Effector memory CD4-positive, alpha-beta T cell (primary cell): Measurements from ENCODE around the gene CRTAC1.

ENCODE experiments used
- DNase-seq, 3 donors: peaks; one replicate each; pipeline ENCODE4 v3.0.0-alpha.2; 2020
- H3K27ac ChIP-seq: 2 replicates; pipeline ENCODE4 v1.7.0; 2013; ENCODE audit warnings: mild to moderate bottlenecking, low read length, moderate library complexity; ENCODE audit not compliant: insufficient read depth, poor library complexity, severe bottlenecking
- H3K27me3 ChIP-seq: replicated peaks from 2 replicates; pipeline ENCODE4 v1.7.0; 2013; ENCODE audit warnings: mild to moderate bottlenecking, low read length; ENCODE audit not compliant: insufficient read depth, control insufficient read depth, poor library complexity, severe bottlenecking
- H3K36me3 ChIP-seq: 2 replicates; pipeline ENCODE4 v1.7.0; 2013; ENCODE audit warnings: mild to moderate bottlenecking, low read length, moderate library complexity; ENCODE audit not compliant: control insufficient read depth, insufficient read depth
- H3K4me1 ChIP-seq: 2 replicates; pipeline ENCODE4 v1.7.0; 2013; ENCODE audit warnings: low read length, mild to moderate bottlenecking; ENCODE audit not compliant: control insufficient read depth, insufficient read depth, poor library complexity, severe bottlenecking
- H3K4me3 ChIP-seq: 2 replicates; pipeline ENCODE4 v1.7.0; 2013; ENCODE audit warnings: low read length, low read depth, mild to moderate bottlenecking; ENCODE audit not compliant: insufficient read depth, poor library complexity, severe bottlenecking
- H3K9me3 ChIP-seq: 2 replicates; pipeline ENCODE4 v1.7.0; 2013; ENCODE audit warnings: mild to moderate bottlenecking, low read length, moderate library complexity; ENCODE audit not compliant: control insufficient read depth

CRTAC1 gene

GRCh38 chr10:97820096-97820704 is 210.2 kb downstream of the CRTAC1 start:
- DNase-seq = no peak
- H3K9me3 ChIP-seq = no peaks in the 10 kb centered on the region
- H3K4me3 ChIP-seq = no peak overlapping the region
- no peaks in the 10 kb centered on the region for H3K36me3 ChIP-seq
- H3K4me1 ChIP-seq = no peaks in the 10 kb centered on the region
- no peaks in the 10 kb centered on the region for H3K27me3 ChIP-seq
- no peak overlapping the region for H3K27ac ChIP-seq

- no peaks in the 10 kb centered on the region for H3K27me3 ChIP-seq
- no peak overlapping the region for H3K4me3 ChIP-seq
- no peak for DNase-seq
- no peaks in the 10 kb centered on the region for H3K36me3 ChIP-seq
- H3K4me1 ChIP-seq = no peaks in the 10 kb centered on the region
- H3K9me3 ChIP-seq = no peaks in the 10 kb centered on the region
- no peak overlapping the region for H3K27ac ChIP-seq
Observed at GRCh38 chr10:97818572-97818971, 211.8 kb downstream of the CRTAC1 start.

- no peaks in the 10 kb centered on the region for H3K36me3 ChIP-seq
- no peaks in the 10 kb centered on the region for H3K4me1 ChIP-seq
- no peak overlapping the region for H3K4me3 ChIP-seq
- H3K27me3 ChIP-seq = no peaks in the 10 kb centered on the region
- DNase-seq = no peak
- H3K27ac ChIP-seq = no peak overlapping the region
- H3K9me3 ChIP-seq = no peaks in the 10 kb centered on the region
Observed at GRCh38 chr10:97816609-97817008, 213.8 kb downstream of the CRTAC1 start.
